ENCODE results near the gene NCAM1. TPM values are rescaled to one million over a fixed set of nuclear protein-coding genes. Genes with fewer than 3 reads are reported as not detected.

Gene NCAM1
- total RNA-seq, 4 donors from 2014 or later: 56.3 to 193 (median 70.2) TPM

DNA sequence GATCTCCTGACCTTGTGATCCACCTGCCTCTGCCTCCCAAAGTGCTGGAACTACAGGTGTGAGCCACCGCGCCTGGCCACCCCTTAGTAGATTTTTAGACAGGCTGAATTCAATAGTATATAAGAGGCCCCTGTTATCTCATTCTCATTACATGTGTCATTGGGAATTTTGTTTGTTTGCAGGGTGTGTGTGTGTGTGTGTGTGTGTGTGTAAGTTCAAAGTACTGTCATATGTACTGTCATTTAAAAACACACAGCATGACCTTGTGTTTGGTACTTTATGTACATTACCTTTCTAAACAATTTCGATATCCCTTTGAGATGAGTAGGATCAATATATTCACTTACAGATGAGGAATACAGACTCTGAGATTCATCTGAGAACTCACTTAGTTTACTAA, 234.5 kb downstream of the NCAM1 start:
- WGBS, 2 donors (ENCODE audit: low coverage in 1 of 2): 87 to 100% methylated on average over 1 to 3 of the region's 3 CpGs

DNA sequence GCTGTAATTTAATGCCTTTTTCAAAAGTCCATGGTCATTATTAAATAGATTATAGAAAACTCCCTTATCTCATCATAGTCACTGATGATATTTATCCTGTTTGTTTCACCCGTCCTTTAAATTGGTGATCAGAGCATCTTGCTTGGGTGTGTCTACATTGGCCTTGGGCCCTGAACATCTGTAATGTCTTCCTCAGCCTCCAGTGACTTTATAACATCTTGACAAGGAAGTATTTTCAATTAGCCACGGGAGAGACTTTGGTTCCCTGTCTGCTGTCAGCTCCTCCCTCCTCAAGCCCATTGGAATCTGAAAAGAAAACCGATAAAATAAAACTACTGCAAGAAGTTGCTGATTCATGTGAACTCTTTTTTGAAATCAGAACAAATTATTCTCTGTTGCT, 236.2 kb downstream of the NCAM1 start:
- Histone ChIP-seq H3K36me3 (no peaks in the 10 kb centered on the region), H3K27ac (no peak overlapping the region), H3K9me3 (no peaks in the 10 kb centered on the region), H3K27me3 (no peaks in the 10 kb centered on the region), H3K4me1 (peaks cover 0 to 36% (median 0%) of the 10 kb centered on the region in 3 donors), H3K4me3 (no peak overlapping the region)
- ATAC-seq: no peak
- TF ChIP-seq POLR2A (IDR thresholded peaks at IDR 0.05) (no peak), EP300 (IDR thresholded peaks at IDR 0.05) (no peak), POLR2AphosphoS5 (IDR thresholded peaks at IDR 0.05) (no peak)
- TF ChIP-seq, protein P1, sequence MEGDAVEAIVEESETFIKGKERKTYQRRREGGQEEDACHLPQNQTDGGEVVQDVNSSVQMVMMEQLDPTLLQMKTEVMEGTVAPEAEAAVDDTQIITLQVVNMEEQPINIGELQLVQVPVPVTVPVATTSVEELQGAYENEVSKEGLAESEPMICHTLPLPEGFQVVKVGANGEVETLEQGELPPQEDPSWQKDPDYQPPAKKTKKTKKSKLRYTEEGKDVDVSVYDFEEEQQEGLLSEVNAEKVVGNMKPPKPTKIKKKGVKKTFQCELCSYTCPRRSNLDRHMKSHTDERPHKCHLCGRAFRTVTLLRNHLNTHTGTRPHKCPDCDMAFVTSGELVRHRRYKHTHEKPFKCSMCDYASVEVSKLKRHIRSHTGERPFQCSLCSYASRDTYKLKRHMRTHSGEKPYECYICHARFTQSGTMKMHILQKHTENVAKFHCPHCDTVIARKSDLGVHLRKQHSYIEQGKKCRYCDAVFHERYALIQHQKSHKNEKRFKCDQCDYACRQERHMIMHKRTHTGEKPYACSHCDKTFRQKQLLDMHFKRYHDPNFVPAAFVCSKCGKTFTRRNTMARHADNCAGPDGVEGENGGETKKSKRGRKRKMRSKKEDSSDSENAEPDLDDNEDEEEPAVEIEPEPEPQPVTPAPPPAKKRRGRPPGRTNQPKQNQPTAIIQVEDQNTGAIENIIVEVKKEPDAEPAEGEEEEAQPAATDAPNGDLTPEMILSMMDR (IDR thresholded peaks at IDR 0.05): no peak
- WGBS, 2 donors (ENCODE audit: low coverage in 1 of 2): 45 to 56% methylated on average over 3 of the region's 3 CpGs

More for the DNA sequence above, 234.5 kb downstream of the NCAM1 start:
- TF ChIP-seq EP300 (IDR thresholded peaks at IDR 0.05) (no peak), POLR2A (IDR thresholded peaks at IDR 0.05) (no peak), POLR2AphosphoS5 (IDR thresholded peaks at IDR 0.05) (no peak)
- TF ChIP-seq, protein P1 (IDR thresholded peaks at IDR 0.05): no peak
- no peaks in the 10 kb centered on the region for H3K27me3 ChIP-seq
- H3K36me3 ChIP-seq: no peaks in the 10 kb centered on the region
- no peak for ATAC-seq
- H3K27ac ChIP-seq: no peak overlapping the region
- no peak overlapping the region for H3K4me3 ChIP-seq
- H3K4me1 ChIP-seq: peaks cover 0 to 40% (median 0%) of the 10 kb centered on the region in 3 donors
- no peaks in the 10 kb centered on the region for H3K9me3 ChIP-seq

DNA sequence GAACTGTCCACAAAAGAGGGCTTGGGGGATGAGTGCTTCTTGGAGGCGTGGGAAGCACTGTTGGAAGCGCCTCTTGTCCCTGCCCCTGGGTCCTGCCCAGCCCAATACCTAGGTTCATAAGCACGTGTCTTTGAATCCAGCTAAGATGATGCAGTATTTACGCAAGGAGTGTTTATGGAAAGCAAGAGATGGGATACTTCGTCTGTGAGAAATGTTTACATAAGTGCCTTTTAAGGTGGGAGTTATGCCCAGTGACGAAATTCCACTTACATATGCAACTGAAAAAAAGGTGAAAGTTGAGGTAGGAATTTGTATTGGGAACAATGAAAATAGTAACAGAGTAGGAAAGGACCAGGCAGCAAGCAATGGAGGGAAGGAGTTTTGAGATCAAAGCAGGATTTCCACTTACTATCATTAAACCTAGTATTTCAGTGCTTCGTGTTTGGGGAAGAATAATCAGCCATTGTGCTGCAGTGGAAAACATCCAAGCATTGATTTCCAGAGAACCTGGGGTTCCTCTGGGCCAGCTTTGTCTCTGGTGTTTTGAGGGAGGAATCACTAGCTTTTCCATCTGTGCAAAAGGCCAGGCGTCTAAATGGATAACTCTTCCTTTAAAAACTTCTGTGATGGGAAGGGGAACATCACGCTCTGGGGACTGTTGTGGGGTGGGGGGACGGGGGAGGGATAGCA, 237.9 kb downstream of the NCAM1 start:
- Histone ChIP-seq H3K27ac (no peak overlapping the region), H3K9me3 (no peaks in the 10 kb centered on the region), H3K4me3 (no peak overlapping the region), H3K4me1 (peaks cover 0 to 19% (median 0%) of the 10 kb centered on the region in 3 donors), H3K27me3 (no peaks in the 10 kb centered on the region), H3K36me3 (peaks cover 0 to 9% of the 10 kb centered on the region in 2 donors)
- TF ChIP-seq EP300 (IDR thresholded peaks at IDR 0.05) (no peak), POLR2AphosphoS5 (IDR thresholded peaks at IDR 0.05) (no peak), POLR2A (IDR thresholded peaks at IDR 0.05) (no peak)
- TF ChIP-seq, protein P1 (IDR thresholded peaks at IDR 0.05): no peak
- ATAC-seq: no peak
- WGBS, 2 donors (ENCODE audit: low coverage in 1 of 2): 38 to 58% methylated on average over 7 to 9 of the region's 10 CpGs

DNA sequence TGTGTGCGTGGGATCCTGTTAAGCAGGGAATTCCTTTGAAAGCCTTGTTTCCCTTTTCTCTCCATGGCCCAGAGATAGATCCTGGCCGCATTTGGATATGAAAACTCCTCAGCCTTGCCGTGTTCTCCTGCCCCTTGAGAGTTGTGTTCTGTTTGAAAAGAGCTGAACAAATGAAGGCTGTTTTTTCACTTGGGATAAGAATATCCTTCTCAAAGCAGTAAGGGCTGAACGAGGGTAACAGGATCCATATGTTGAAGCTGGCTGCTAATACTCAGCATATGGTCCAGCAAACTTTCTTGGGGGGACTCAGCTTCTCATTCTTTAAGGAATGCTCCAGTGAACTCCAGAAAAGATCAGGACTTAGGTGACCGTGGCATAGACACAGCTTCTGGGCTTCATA, 238.6 kb downstream of the NCAM1 start:
- Histone ChIP-seq H3K4me3 (no peak overlapping the region), H3K9me3 (no peaks in the 10 kb centered on the region), H3K27me3 (no peaks in the 10 kb centered on the region), H3K27ac (no peak overlapping the region), H3K4me1 (peaks cover 0 to 13% (median 0%) of the 10 kb centered on the region in 3 donors), H3K36me3 (peaks cover 0 to 16% of the 10 kb centered on the region in 2 donors)
- no peak for ATAC-seq
- TF ChIP-seq EP300 (IDR thresholded peaks at IDR 0.05) (no peak), POLR2A (IDR thresholded peaks at IDR 0.05) (no peak), POLR2AphosphoS5 (IDR thresholded peaks at IDR 0.05) (no peak)
- TF ChIP-seq, protein P1 (IDR thresholded peaks at IDR 0.05): no peak
- 31 to 62% methylated on average over 4 to 5 of the region's 5 CpGs for WGBS, 2 donors (ENCODE audit: low coverage in 1 of 2)
